HL-60 (cell line): ENCODE data around the gene IL36G.

Experiments
- GABPA ChIP-seq: IDR thresholded peaks from 2 replicates; pipeline ENCODE4 v1.6.1; 2012; ENCODE audit warnings: low read depth
- POLR2AphosphoS5 ChIP-seq: IDR thresholded peaks from 2 replicates; pipeline ENCODE4 v1.6.1; 2012; ENCODE audit warnings: low read depth
- SPI1 ChIP-seq: IDR thresholded peaks from 2 replicates; pipeline ENCODE4 v1.6.1; 2012; ENCODE audit warnings: low read depth, mild to moderate bottlenecking, borderline replicate concordance
- TF ChIP-seq, protein P1 (sequence below): IDR thresholded peaks from one replicate; pipeline ENCODE4 v1.5.1; 2011; ENCODE audit warnings: low read length, control low read depth, inconsistent platforms; ENCODE audit not compliant: insufficient read depth
- TF ChIP-seq, protein P2 (sequence below): IDR thresholded peaks from 2 replicates; pipeline ENCODE4 v1.6.1; 2012; ENCODE audit warnings: low read depth; ENCODE audit not compliant: insufficient replicate concordance

GRCh38 chr2:112954364-112954763 is 23.4 kb upstream of the IL36G start:
- TF ChIP-seq, protein P1, sequence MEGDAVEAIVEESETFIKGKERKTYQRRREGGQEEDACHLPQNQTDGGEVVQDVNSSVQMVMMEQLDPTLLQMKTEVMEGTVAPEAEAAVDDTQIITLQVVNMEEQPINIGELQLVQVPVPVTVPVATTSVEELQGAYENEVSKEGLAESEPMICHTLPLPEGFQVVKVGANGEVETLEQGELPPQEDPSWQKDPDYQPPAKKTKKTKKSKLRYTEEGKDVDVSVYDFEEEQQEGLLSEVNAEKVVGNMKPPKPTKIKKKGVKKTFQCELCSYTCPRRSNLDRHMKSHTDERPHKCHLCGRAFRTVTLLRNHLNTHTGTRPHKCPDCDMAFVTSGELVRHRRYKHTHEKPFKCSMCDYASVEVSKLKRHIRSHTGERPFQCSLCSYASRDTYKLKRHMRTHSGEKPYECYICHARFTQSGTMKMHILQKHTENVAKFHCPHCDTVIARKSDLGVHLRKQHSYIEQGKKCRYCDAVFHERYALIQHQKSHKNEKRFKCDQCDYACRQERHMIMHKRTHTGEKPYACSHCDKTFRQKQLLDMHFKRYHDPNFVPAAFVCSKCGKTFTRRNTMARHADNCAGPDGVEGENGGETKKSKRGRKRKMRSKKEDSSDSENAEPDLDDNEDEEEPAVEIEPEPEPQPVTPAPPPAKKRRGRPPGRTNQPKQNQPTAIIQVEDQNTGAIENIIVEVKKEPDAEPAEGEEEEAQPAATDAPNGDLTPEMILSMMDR: no peak
- no peak for TF ChIP-seq POLR2AphosphoS5
- TF ChIP-seq, protein P2, sequence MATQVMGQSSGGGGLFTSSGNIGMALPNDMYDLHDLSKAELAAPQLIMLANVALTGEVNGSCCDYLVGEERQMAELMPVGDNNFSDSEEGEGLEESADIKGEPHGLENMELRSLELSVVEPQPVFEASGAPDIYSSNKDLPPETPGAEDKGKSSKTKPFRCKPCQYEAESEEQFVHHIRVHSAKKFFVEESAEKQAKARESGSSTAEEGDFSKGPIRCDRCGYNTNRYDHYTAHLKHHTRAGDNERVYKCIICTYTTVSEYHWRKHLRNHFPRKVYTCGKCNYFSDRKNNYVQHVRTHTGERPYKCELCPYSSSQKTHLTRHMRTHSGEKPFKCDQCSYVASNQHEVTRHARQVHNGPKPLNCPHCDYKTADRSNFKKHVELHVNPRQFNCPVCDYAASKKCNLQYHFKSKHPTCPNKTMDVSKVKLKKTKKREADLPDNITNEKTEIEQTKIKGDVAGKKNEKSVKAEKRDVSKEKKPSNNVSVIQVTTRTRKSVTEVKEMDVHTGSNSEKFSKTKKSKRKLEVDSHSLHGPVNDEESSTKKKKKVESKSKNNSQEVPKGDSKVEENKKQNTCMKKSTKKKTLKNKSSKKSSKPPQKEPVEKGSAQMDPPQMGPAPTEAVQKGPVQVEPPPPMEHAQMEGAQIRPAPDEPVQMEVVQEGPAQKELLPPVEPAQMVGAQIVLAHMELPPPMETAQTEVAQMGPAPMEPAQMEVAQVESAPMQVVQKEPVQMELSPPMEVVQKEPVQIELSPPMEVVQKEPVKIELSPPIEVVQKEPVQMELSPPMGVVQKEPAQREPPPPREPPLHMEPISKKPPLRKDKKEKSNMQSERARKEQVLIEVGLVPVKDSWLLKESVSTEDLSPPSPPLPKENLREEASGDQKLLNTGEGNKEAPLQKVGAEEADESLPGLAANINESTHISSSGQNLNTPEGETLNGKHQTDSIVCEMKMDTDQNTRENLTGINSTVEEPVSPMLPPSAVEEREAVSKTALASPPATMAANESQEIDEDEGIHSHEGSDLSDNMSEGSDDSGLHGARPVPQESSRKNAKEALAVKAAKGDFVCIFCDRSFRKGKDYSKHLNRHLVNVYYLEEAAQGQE: no peak
- TF ChIP-seq GABPA: no peak
- no peak for TF ChIP-seq SPI1
